MM.1S (cell line): ENCODE measurements around the gene AFF4.

Experiments
- DNase-seq: peaks from one replicate; pipeline ENCODE4 v3.0.0-alpha.2; 2015
- H2AFZ ChIP-seq: fragments of 300-600 bp; sonication (generic); 2 replicates; pipeline ENCODE4 v1.6.0; 2016; ENCODE audit warnings: antibody characterized with exemption, low read length
- H3F3A ChIP-seq: fragments of 300-600 bp; sonication (generic); 2 replicates; pipeline ENCODE4 v1.6.1; 2016; ENCODE audit warnings: mild to moderate bottlenecking, antibody characterized with exemption, low read length, moderate library complexity, mixed read lengths; ENCODE audit not compliant: insufficient read depth
- H3K27ac ChIP-seq: fragments of 300-600 bp; sonication (generic); 2 replicates; pipeline ENCODE4 v1.5.1; 2016; ENCODE audit warnings: mild to moderate bottlenecking, low read length
- H3K27me3 ChIP-seq: fragments of 300-600 bp; sonication (generic); replicated peaks from 2 replicates; pipeline ENCODE4 v1.6.0; 2016; ENCODE audit warnings: low read length; ENCODE audit not compliant: insufficient read depth
- H3K36me3 ChIP-seq: fragments of 300-600 bp; sonication (generic); replicated peaks from 2 replicates; pipeline ENCODE4 v1.6.1; 2016; ENCODE audit warnings: mild to moderate bottlenecking, low read length, mixed read lengths; ENCODE audit not compliant: insufficient read depth
- H3K4me1 ChIP-seq: fragments of 300-600 bp; sonication (generic); 2 replicates; pipeline ENCODE4 v1.6.1; 2016; ENCODE audit warnings: low read length, mixed read lengths
- H3K4me2 ChIP-seq: fragments of 300-600 bp; sonication (generic); 2 replicates; pipeline ENCODE4 v1.6.0; 2016; ENCODE audit warnings: low read depth, low read length
- H3K4me3 ChIP-seq: fragments of 300-600 bp; sonication (generic); 2 replicates; pipeline ENCODE4 v1.5.1; 2016; ENCODE audit warnings: low read length, mixed read lengths
- H3K79me2 ChIP-seq: fragments of 300-600 bp; sonication (generic); 2 replicates; pipeline ENCODE4 v1.6.1; 2016; ENCODE audit warnings: mixed run types, low read length, mixed read lengths
- H3K9ac ChIP-seq: fragments of 300-600 bp; sonication (generic); 2 replicates; pipeline ENCODE4 v1.6.1; 2016; ENCODE audit warnings: low read length, mixed read lengths
- H3K9me2 ChIP-seq: fragments of 300-600 bp; sonication (generic); replicated peaks from 2 replicates; pipeline ENCODE4 v1.6.1; 2016; ENCODE audit warnings: mild to moderate bottlenecking, low read length, mixed read lengths; ENCODE audit not compliant: insufficient read depth
- H3K9me3 ChIP-seq: fragments of 300-600 bp; sonication (generic); replicated peaks from 2 replicates; pipeline ENCODE4 v1.6.1; 2016; ENCODE audit warnings: mild to moderate bottlenecking, low read length, mixed read lengths; ENCODE audit not compliant: insufficient read depth
- H4K20me1 ChIP-seq: fragments of 300-600 bp; sonication (generic); 2 replicates; pipeline ENCODE4 v1.6.1; 2016; ENCODE audit warnings: mild to moderate bottlenecking, low read length, moderate library complexity, mixed read lengths; ENCODE audit not compliant: insufficient read depth
- EZH2 ChIP-seq: fragments of 300-600 bp; sonication (generic); optimal IDR thresholded peaks from 2 replicates; pipeline ENCODE3; 2017; ENCODE audit warnings: low read depth, mild to moderate bottlenecking, antibody characterized with exemption, low read length, mixed read lengths
- EZH2phosphoT487 ChIP-seq: fragments of 300-600 bp; sonication (generic); IDR thresholded peaks from 2 replicates; pipeline ENCODE4 v1.6.1; 2018; ENCODE audit warnings: antibody characterized with exemption, low read length
- TF ChIP-seq, protein P1 (sequence below): fragments of 300-600 bp; sonication (generic); IDR thresholded peaks from 2 replicates; pipeline ENCODE4 v1.5.1; 2016; ENCODE audit warnings: antibody characterized with exemption, low read length, mixed read lengths

AFF4 gene

DNA sequence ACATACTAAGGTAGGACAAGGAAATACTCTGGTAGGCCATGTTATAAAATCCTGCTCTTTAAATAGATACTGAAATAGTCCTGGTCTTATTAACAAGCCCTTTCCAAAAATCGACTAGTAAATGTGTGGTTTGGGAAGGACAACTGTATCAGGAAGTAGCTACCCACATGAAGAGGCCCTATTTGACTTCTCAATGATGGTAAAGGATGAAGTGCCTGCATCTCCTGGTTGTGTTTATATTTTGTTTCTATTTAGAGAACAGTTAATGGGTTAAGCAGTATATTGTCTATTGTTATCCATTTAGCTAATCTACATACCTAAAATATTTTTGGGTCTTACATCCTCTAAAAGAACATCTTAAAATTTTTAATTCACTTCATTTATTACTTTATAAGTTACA is 109.6 kb downstream of the AFF4 start:
- Histone ChIP-seq H3K4me1 (no peaks in the 10 kb centered on the region), H3K27me3 (no peaks in the 10 kb centered on the region), H4K20me1 (no peaks in the 10 kb centered on the region), H3K4me2 (no peak overlapping the region), H2AFZ (no peak overlapping the region), H3F3A (no peaks in the 10 kb centered on the region), H3K27ac (no peak overlapping the region), H3K36me3 (no peaks in the 10 kb centered on the region), H3K79me2 (no peaks in the 10 kb centered on the region), H3K9me3 (no peaks in the 10 kb centered on the region), H3K9ac (no peak overlapping the region), H3K9me2 (no peaks in the 10 kb centered on the region), H3K4me3 (no peak overlapping the region)
- DNase-seq = no peak
- no peak for TF ChIP-seq EZH2
- TF ChIP-seq, protein P1, sequence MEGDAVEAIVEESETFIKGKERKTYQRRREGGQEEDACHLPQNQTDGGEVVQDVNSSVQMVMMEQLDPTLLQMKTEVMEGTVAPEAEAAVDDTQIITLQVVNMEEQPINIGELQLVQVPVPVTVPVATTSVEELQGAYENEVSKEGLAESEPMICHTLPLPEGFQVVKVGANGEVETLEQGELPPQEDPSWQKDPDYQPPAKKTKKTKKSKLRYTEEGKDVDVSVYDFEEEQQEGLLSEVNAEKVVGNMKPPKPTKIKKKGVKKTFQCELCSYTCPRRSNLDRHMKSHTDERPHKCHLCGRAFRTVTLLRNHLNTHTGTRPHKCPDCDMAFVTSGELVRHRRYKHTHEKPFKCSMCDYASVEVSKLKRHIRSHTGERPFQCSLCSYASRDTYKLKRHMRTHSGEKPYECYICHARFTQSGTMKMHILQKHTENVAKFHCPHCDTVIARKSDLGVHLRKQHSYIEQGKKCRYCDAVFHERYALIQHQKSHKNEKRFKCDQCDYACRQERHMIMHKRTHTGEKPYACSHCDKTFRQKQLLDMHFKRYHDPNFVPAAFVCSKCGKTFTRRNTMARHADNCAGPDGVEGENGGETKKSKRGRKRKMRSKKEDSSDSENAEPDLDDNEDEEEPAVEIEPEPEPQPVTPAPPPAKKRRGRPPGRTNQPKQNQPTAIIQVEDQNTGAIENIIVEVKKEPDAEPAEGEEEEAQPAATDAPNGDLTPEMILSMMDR = no peak

DNA sequence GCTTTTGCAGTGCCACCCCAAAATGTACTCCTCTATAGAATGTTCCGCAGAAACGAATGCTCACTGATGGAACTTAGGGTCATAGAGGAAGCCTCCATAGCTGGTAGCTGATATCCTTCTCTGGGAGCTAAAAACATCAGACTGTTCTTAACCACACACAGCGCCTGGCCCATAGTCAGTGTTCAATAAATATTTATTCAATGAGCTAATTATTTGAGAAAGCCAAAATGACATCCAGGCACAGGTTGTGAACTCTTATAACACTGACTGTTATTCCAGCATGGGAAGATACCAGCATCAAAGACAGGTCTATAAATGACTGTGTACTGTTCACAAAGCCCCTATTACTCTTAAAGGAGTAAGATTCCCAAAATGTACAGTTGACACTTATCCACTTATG is 110.1 kb downstream of the AFF4 start:
- Histone ChIP-seq H3K36me3 (no peaks in the 10 kb centered on the region), H3K27me3 (no peaks in the 10 kb centered on the region), H3K9me2 (no peaks in the 10 kb centered on the region), H3K4me3 (no peak overlapping the region), H3K4me2 (no peak overlapping the region), H3K27ac (no peak overlapping the region), H2AFZ (no peak overlapping the region), H4K20me1 (no peaks in the 10 kb centered on the region), H3K79me2 (no peaks in the 10 kb centered on the region), H3K4me1 (no peaks in the 10 kb centered on the region), H3K9ac (no peak overlapping the region), H3K9me3 (no peaks in the 10 kb centered on the region), H3F3A (no peaks in the 10 kb centered on the region)
- no peak for DNase-seq
- TF ChIP-seq EZH2phosphoT487 = no peak
- TF ChIP-seq, protein P1 = no peak

DNA sequence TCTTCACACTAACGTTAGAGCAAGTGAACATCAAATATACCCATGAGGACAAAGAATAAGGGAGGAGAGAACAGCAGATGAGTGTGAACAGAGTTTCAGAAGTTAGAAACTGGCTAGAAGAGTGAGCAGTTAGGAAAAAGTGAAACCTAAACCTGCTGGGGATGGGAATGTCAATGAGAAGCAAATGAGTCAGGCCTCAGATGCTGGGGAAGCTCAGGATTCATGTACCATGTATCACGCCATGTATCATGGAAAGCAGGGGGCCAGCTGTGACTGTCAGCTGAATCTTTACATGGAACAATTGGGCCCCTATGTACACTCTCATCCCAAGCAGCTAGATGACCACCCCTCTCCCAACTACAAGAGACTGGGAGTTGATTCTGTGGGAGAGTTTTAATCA is 113.4 kb downstream of the AFF4 start:
- Histone ChIP-seq H3K9me2 (no peaks in the 10 kb centered on the region), H3K4me3 (no peak overlapping the region), H3K4me1 (no peaks in the 10 kb centered on the region), H3K4me2 (no peak overlapping the region), H3K36me3 (no peaks in the 10 kb centered on the region), H3K79me2 (no peaks in the 10 kb centered on the region), H3K27me3 (no peaks in the 10 kb centered on the region), H3K9ac (no peak overlapping the region), H4K20me1 (no peaks in the 10 kb centered on the region), H3K9me3 (no peaks in the 10 kb centered on the region), H2AFZ (no peak overlapping the region), H3K27ac (no peak overlapping the region), H3F3A (no peaks in the 10 kb centered on the region)
- no peak for DNase-seq
- TF ChIP-seq EZH2 = no peak
- TF ChIP-seq, protein P1 = no peak
- TF ChIP-seq EZH2phosphoT487 = no peak
